Peyer's patch (tissue), 4 donors: ENCODE measurements around the gene MSLN. TPM values are rescaled to one million over a fixed set of nuclear protein-coding genes. Genes with fewer than 3 reads are reported as not detected.

Experiments used
- DNase-seq, 3 donors: peaks; one replicate each; pipeline ENCODE4 v3.0.0-alpha.2; 2017 to 2019
- H3K27ac ChIP-seq, 4 donors: fragments of 200-600 bp; sonication (generic); one replicate each; pipeline ENCODE4 v1.5.1; 2016 to 2019
- H3K27me3 ChIP-seq, 2 donors: fragments of 200-600 bp; sonication (generic); one replicate each; pipeline ENCODE4 v1.5.1; 2019
- H3K36me3 ChIP-seq, 3 donors: fragments of 200-600 bp; sonication (generic); one replicate each; pipeline ENCODE4 v1.5.1; 2016 to 2019
- H3K4me1 ChIP-seq, 4 donors: fragments of 200-600 bp; sonication (generic); one replicate each; pipeline ENCODE4 v1.5.1; 2016 to 2019
- H3K4me3 ChIP-seq, 4 donors: fragments of 200-600 bp; sonication (generic); 1 replicate in 3 of 4; 2 replicates in 1 of 4; pipeline ENCODE4 v1.5.1; 2016 to 2019; ENCODE audit warnings: mild to moderate bottlenecking in 1 of 4
- H3K9me3 ChIP-seq, 4 donors: fragments of 200-600 bp; sonication (generic); one replicate each; pipeline ENCODE4 v1.5.1; 2016 to 2019; ENCODE audit warnings: mild to moderate bottlenecking in 1 of 4
- CTCF ChIP-seq, 6 experiments: fragments of 450-650 bp in 4 of 6; fragments of 200-600 bp in 2 of 6; sonication (generic) in 1 of 6; IDR thresholded peaks; one replicate each; pipeline ENCODE4 v1.5.1; 2017 to 2019; ENCODE audit warnings: antibody characterized with exemption in 6 of 6, mild to moderate bottlenecking in 3 of 6, moderate library complexity in 1 of 6
- POLR2A ChIP-seq, 2 donors: fragments of 450-650 bp; IDR thresholded peaks; one replicate each; pipeline ENCODE4 v1.5.1; 2017; ENCODE audit warnings: antibody characterized with exemption in 2 of 2, mild to moderate bottlenecking in 2 of 2, moderate library complexity in 2 of 2
- total RNA-seq, 4 donors: library from RNA; depleted of rRNA; stranded (reverse); fragments of >200 nt; gene quantifications; one replicate each; pipeline ENCODE4 v1.1.0, GENCODE V29; 2016

The MSLN gene
- total RNA-seq, 4 donors from 2014 or later: 2.6 to 7.7 (median 5.4) TPM; not detected in 1

DNA sequence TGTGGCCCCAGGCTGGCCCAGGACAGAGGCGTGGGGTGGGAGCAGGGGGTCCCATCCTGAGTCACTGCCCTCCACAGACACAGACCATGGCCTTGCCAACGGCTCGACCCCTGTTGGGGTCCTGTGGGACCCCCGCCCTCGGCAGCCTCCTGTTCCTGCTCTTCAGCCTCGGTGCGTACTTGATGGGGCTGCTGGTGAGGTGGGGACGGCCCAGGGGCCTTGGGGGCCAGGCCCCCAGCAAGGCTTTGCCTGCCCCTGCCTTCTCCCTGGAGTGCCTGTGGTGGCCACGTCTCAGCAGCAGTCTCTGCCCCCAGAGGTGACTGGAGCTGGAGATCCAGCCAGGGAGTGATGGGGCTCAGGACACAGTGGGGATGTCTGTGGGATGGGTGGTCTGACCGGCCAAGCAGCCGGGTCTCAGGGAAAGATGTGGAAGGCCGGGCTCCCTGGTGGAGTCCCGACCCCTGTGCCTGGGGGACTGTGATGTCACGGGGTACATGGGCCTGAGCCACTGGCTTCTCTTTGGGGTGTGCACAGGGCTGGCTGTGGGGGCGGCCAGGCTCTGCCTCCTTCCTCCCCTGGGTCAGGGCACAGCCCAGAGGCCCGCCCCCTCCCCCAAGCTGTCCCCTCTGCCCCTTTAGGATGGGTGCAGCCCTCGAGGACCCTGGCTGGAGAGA lies 2.2 kb downstream of the MSLN start:
- Histone ChIP-seq H3K36me3 (no peaks in the 10 kb centered on the region), H3K4me1 (no peaks in the 10 kb centered on the region), H3K27ac (no peak overlapping the region), H3K9me3 (no peaks in the 10 kb centered on the region), H3K27me3 (no peaks in the 10 kb centered on the region), H3K4me3 (no peak overlapping the region)
- DNase-seq: no peak
- TF ChIP-seq POLR2A (IDR thresholded peaks at IDR 0.05) (no peak), CTCF (IDR thresholded peaks at IDR 0.05) (no peak)

DNA sequence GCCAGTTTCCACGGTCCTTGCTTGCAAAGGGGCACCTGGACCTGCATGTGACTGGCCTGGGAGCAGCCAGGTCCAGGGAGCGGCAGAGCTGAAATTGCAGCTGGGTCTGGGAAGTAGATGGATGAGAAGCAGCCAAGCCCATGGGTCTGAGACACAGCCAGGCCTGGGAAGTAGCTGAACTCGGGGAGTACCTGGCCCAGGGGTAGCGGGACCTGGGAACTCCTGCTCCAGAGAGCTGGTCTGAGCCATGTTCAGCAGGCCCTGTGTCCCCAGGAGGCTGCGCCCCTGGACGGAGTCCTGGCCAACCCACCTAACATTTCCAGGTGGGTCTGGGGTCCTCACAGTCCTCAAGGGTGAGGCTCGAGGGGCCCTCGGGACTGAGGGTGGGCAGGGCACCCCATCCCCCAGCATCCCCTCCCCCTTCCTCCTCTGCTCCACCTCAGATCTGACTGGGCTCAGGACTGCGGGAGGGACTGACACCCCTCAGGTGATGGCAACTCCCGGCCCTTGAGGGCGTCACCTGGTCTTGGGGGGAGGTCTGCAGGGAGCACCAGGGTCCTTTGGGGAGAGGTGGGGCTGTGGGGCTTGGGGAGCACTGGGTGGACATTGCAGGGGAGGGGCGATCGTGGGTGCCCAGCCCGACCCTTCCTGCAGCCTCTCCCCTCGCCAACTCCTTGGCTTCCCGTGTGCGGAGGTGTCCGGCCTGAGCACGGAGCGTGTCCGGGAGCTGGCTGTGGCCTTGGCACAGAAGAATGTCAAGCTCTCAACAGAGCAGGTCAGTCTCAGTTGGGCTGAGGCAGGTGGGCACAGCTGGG lies 3.0 kb downstream of the MSLN start:
- no peak for DNase-seq
- Histone ChIP-seq H3K9me3 (no peaks in the 10 kb centered on the region), H3K27ac (no peak overlapping the region), H3K4me1 (no peaks in the 10 kb centered on the region), H3K36me3 (no peaks in the 10 kb centered on the region), H3K27me3 (no peaks in the 10 kb centered on the region), H3K4me3 (no peak overlapping the region)
- TF ChIP-seq POLR2A (IDR thresholded peaks at IDR 0.05) (no peak), CTCF (IDR thresholded peaks at IDR 0.05) (no peak)

- no peak overlapping the region for H3K4me3 ChIP-seq
- H3K9me3 ChIP-seq: no peaks in the 10 kb centered on the region
- H3K27me3 ChIP-seq: no peaks in the 10 kb centered on the region
- no peaks in the 10 kb centered on the region for H3K36me3 ChIP-seq
- TF ChIP-seq CTCF (IDR thresholded peaks at IDR 0.05) (no peak), POLR2A (IDR thresholded peaks at IDR 0.05) (no peak)
- no peak overlapping the region for H3K27ac ChIP-seq
- no peaks in the 10 kb centered on the region for H3K4me1 ChIP-seq
- DNase-seq: no peak
These were observed 3.7 kb downstream of the MSLN start for GRCh38 chr16:764184-764750.

GRCh38 chr16:764848-765487 lies 4.4 kb downstream of the MSLN start:
- no peak for DNase-seq
- no peaks in the 10 kb centered on the region for H3K36me3 ChIP-seq
- no peaks in the 10 kb centered on the region for H3K4me1 ChIP-seq
- H3K9me3 ChIP-seq: no peaks in the 10 kb centered on the region
- no peaks in the 10 kb centered on the region for H3K27me3 ChIP-seq
- H3K4me3 ChIP-seq: no peak overlapping the region
- no peak for TF ChIP-seq POLR2A (IDR thresholded peaks at IDR 0.05)
- TF ChIP-seq CTCF (IDR thresholded peaks at IDR 0.05): no peak
- no peak overlapping the region for H3K27ac ChIP-seq

- H3K27ac ChIP-seq: no peak overlapping the region
- no peak overlapping the region for H3K4me3 ChIP-seq
- no peaks in the 10 kb centered on the region for H3K27me3 ChIP-seq
- DNase-seq: no peak
- H3K9me3 ChIP-seq: no peaks in the 10 kb centered on the region
- no peak for TF ChIP-seq POLR2A (IDR thresholded peaks at IDR 0.05)
- TF ChIP-seq CTCF (IDR thresholded peaks at IDR 0.05): no peak
- no peaks in the 10 kb centered on the region for H3K36me3 ChIP-seq
- no peaks in the 10 kb centered on the region for H3K4me1 ChIP-seq
These were observed 4.9 kb downstream of the MSLN start for GRCh38 chr16:765488-765865.
